ENCODE results near the gene HNRNPA1. TPM values are rescaled to one million over a fixed set of nuclear protein-coding genes. Genes with fewer than 3 reads are reported as not detected.

HNRNPA1 gene
- total RNA-seq, 4 donors from 2014 or later, result 274 to 473 (median 422) TPM

- H3K36me3 ChIP-seq, result peaks cover 0 to 12% (median 0%) of the 10 kb centered on the region in 3 donors
- H3K9me3 ChIP-seq, result no peaks in the 10 kb centered on the region
- no peak overlapping the region for H3K4me3 ChIP-seq
- peak overlapping the region in 2 of 4 donors; percentile 60 to 74 for H3K27ac ChIP-seq
- peaks cover 6 to 74% (median 18%) of the 10 kb centered on the region in 3 donors for H3K4me1 ChIP-seq
- H3K27me3 ChIP-seq, result no peaks in the 10 kb centered on the region
- intact Hi-C loops (cut with DNase I), result no loop called here
- DNase-seq, result no peak
- TF ChIP-seq POLR2A (IDR thresholded peaks at IDR 0.05), result no peak
- TF ChIP-seq CTCF (IDR thresholded peaks at IDR 0.05), result no peak
- 77 to 88% methylated on average over 5 to 6 of the region's 6 CpGs for WGBS, 2 donors
Measured at GRCh38 chr12:54328595-54329337, 48.2 kb downstream of the HNRNPA1 start.

GRCh38 chr12:54329759-54330158, 49.2 kb downstream of the HNRNPA1 start:
- no peak for TF ChIP-seq POLR2A (IDR thresholded peaks at IDR 0.05)
- no peak for TF ChIP-seq CTCF (IDR thresholded peaks at IDR 0.05)
- Histone ChIP-seq H3K27ac (no peak overlapping the region), H3K4me1 (peaks cover 6 to 69% (median 18%) of the 10 kb centered on the region in 3 donors), H3K36me3 (peaks cover 0 to 12% (median 0%) of the 10 kb centered on the region in 3 donors), H3K4me3 (no peak overlapping the region), H3K9me3 (no peaks in the 10 kb centered on the region), H3K27me3 (no peaks in the 10 kb centered on the region)
- intact Hi-C loops (cut with DNase I), result no loop called here
- 86 to 89% methylated on average over 5 of the region's 5 CpGs for WGBS, 2 donors
- DNase-seq, result no peak

GRCh38 chr12:54330442-54330841, 49.9 kb downstream of the HNRNPA1 start:
- intact Hi-C loops (cut with DNase I), result no loop called here
- Histone ChIP-seq H3K9me3 (no peaks in the 10 kb centered on the region), H3K4me1 (peaks cover 6 to 74% (median 18%) of the 10 kb centered on the region in 3 donors), H3K4me3 (no peak overlapping the region), H3K36me3 (peaks cover 0 to 12% (median 0%) of the 10 kb centered on the region in 3 donors), H3K27ac (peak overlapping the region in 2 of 4 donors; percentile 24 to 29), H3K27me3 (no peaks in the 10 kb centered on the region)
- WGBS, 2 donors, result 76 to 92% methylated on average over 3 of the region's 3 CpGs
- no peak for DNase-seq
- no peak for TF ChIP-seq CTCF (IDR thresholded peaks at IDR 0.05)
- TF ChIP-seq POLR2A (IDR thresholded peaks at IDR 0.05), result no peak

- Histone ChIP-seq H3K27ac (no peak overlapping the region), H3K36me3 (peaks cover 0 to 12% (median 0%) of the 10 kb centered on the region in 3 donors), H3K9me3 (no peaks in the 10 kb centered on the region), H3K4me3 (no peak overlapping the region), H3K27me3 (no peaks in the 10 kb centered on the region), H3K4me1 (peaks cover 6 to 68% (median 11%) of the 10 kb centered on the region in 3 donors)
- TF ChIP-seq POLR2A (IDR thresholded peaks at IDR 0.05), result no peak
- no peak for TF ChIP-seq CTCF (IDR thresholded peaks at IDR 0.05)
- DNase-seq, result no peak
- WGBS, 2 donors, result 80 to 95% methylated on average over 4 to 5 of the region's 5 CpGs
- intact Hi-C loops (cut with DNase I), result no loop called here
Measured at GRCh38 chr12:54331461-54331860, 50.9 kb downstream of the HNRNPA1 start.

- H3K4me3 ChIP-seq, result no peak overlapping the region
- no peaks in the 10 kb centered on the region for H3K9me3 ChIP-seq
- no peak overlapping the region for H3K27ac ChIP-seq
- TF ChIP-seq POLR2A (IDR thresholded peaks at IDR 0.05), result no peak
- TF ChIP-seq CTCF (IDR thresholded peaks at IDR 0.05), result no peak
- WGBS, 2 donors, result 93 to 96% methylated on average over 4 of the region's 4 CpGs
- intact Hi-C loops (cut with DNase I), result no loop called here
- H3K36me3 ChIP-seq, result peaks cover 0 to 12% (median 0%) of the 10 kb centered on the region in 3 donors
- H3K4me1 ChIP-seq, result peaks cover 14 to 68% (median 18%) of the 10 kb centered on the region in 3 donors
- no peaks in the 10 kb centered on the region for H3K27me3 ChIP-seq
- no peak for DNase-seq
Measured at GRCh38 chr12:54333420-54334034, 53.0 kb downstream of the HNRNPA1 start.
